Breast epithelium (tissue), 3 donors: ENCODE data around the gene PRKN.

Experiments used
- POLR2A ChIP-seq: fragments of 450-650 bp; IDR thresholded peaks from one replicate; pipeline ENCODE4 v1.6.1; 2016; ENCODE audit warnings: antibody characterized with exemption, mild to moderate bottlenecking, moderate library complexity
- TF ChIP-seq, protein P1 (sequence below), 3 donors: fragments of 450-650 bp; IDR thresholded peaks; one replicate each; pipeline ENCODE4 v1.5.1; 2016 to 2017; ENCODE audit warnings: antibody characterized with exemption in 3 of 3, mild to moderate bottlenecking in 3 of 3, moderate library complexity in 3 of 3

DNA sequence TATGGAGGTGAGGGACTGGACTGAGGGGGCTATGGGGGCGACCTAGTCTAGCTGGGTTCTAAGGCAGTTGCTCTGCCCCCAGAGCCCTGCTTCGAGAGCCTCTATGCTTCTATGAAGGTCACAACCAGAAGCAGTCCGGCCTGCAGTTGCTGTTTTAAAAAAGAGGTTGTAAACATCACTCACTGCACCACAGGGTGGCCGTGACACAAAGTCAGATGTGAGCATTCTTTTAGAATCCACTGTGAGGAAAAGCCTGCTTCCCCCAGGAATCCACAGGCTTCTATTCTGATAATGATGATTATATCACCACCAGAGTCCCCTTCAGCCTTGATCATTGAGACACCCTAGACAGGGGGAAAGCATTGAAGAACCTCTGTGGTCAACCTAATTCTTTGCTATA lies 1224.0 kb downstream of the PRKN start:
- TF ChIP-seq, protein P1, sequence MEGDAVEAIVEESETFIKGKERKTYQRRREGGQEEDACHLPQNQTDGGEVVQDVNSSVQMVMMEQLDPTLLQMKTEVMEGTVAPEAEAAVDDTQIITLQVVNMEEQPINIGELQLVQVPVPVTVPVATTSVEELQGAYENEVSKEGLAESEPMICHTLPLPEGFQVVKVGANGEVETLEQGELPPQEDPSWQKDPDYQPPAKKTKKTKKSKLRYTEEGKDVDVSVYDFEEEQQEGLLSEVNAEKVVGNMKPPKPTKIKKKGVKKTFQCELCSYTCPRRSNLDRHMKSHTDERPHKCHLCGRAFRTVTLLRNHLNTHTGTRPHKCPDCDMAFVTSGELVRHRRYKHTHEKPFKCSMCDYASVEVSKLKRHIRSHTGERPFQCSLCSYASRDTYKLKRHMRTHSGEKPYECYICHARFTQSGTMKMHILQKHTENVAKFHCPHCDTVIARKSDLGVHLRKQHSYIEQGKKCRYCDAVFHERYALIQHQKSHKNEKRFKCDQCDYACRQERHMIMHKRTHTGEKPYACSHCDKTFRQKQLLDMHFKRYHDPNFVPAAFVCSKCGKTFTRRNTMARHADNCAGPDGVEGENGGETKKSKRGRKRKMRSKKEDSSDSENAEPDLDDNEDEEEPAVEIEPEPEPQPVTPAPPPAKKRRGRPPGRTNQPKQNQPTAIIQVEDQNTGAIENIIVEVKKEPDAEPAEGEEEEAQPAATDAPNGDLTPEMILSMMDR (IDR thresholded peaks at IDR 0.05), result no peak
- no peak for TF ChIP-seq POLR2A
